Glomerular endothelial cell (primary cell): ENCODE results near the gene MTG1. TPM values are rescaled to one million over a fixed set of nuclear protein-coding genes. Genes with fewer than 3 reads are reported as not detected.

Source experiments
- DNase-seq: peaks from one replicate; pipeline ENCODE4 v3.0.0-alpha.2; 2011; ENCODE audit warnings: low read depth, low spot score; ENCODE audit errors: extremely low read depth
- total RNA-seq: library from RNA; depleted of rRNA; stranded (reverse); fragments of >200 nt; gene quantifications from 2 replicates; pipeline ENCODE4 v1.2.3, GENCODE V29; 2015

The MTG1 gene
- total RNA-seq, 1 donor from 2014 or later, result 44.5 TPM

GRCh38 chr10:133445751-133446708 is 52.1 kb downstream of the MTG1 start:
- no peak for DNase-seq

- no peak for DNase-seq
Measured at GRCh38 chr10:133446979-133447378, 53.0 kb downstream of the MTG1 start.

DNA sequence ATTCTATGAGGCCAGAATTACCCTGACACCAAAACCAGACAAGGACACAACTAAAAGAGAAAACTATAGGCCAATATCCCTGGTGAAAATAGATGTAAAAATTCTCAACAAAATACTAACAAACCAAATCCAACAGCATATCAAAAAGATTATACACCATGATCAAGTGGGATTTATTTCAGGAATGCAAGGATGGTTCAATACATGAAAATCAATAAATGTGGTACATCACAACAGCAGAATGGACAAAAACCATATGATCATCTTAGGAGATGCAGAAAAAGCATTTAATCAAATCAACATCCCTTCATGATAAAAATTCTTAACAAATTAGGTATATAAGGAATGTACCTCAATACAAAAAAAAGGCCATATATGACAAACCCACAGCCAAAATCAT is 54.2 kb downstream of the MTG1 start:
- DNase-seq, result no peak

- DNase-seq, result no peak
Measured at GRCh38 chr10:133451346-133451745, 57.4 kb downstream of the MTG1 start.

DNA sequence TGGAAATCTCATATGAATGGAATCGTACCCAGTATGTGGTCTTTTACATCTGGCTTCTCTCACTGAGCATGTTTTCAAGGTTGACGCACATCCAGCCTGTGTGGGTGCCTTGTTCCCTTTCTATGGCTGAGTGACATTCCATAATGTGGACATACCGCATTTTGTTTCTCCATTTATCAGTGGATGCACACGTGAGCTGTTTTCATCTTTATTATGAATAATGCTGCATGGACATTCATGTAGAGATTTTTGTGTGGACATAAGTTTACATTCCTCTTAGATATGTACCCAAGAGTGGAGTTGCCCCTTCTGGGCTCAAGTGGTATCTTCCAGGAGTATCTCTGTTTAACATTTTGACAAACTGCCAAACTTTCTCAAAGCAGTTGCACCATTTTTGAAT is 58.5 kb downstream of the MTG1 start:
- DNase-seq, result no peak

DNA sequence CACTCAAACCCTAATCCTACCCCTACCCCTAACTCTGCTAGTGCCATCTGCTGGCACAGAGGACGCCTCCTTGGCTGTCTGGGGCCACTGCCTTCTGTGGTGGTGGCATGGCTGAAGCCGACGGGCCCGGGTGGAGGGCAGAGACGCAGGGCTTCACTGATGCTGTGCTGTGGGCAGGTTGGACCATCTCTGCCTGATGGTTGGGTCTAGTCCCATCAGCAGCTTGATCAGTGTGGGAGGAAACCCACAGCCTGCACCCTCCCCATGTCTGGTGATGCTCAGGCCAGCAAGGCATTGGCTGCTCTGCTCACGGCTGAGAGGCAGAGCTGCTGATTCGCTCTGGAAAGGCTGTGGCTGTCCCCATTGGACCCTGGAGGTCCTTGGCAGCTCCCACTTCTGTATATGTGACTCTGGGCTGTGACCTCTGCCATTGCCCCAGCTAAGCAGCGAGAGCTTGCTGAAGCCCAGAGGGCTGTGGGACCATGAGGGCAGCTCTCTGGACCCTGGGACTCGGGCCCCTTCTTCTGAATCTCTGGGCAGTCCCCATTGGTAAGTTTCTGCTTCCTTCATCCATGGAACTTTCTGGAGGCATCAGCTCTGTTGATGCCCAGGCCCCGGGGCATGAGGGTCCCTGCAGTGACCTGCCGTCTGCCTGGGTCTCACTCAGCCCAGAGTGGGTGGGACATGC is 59.7 kb downstream of the MTG1 start, which contains the start of gene SCART1:
SCART1 (plus strand) TSS at position 430 of the 688 bp plus-strand sequence; CDS start at position 483, 53 bp downstream.
- DNase-seq, result no peak

DNA sequence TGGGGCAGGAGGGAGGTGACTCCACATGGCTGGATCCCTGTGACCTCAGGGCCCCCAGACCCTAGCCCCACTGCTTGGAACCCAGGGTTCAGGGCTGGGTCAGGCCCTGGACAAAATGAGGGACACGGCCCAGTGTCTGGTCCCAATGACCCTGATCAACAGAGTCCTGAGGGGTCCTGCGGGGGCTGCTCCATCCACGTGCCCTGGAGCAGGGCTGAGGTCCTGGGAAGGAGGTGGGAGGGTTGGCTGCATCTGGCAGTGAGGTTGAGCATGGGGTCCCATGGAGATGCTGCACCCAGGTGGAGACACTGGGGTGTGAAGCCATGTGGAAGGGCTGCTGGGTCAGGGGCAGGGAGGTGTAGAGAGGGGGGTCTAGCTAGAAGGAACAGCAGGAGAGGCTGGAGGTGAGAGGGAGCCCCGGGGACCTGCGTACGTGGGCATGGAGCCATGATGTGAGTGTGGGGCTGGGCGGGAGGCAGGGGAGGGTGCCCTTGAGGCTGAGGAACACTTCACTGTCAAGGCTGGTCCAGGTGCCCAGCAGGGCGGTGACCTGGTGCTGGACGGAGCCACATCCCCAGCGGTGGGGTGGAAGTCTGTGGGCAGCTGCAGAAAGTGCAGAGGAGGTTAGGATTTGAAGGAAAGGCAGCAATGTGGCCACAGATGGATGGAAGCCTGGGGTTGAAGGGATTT is 60.4 kb downstream of the MTG1 start:
- DNase-seq, result no peak

DNA sequence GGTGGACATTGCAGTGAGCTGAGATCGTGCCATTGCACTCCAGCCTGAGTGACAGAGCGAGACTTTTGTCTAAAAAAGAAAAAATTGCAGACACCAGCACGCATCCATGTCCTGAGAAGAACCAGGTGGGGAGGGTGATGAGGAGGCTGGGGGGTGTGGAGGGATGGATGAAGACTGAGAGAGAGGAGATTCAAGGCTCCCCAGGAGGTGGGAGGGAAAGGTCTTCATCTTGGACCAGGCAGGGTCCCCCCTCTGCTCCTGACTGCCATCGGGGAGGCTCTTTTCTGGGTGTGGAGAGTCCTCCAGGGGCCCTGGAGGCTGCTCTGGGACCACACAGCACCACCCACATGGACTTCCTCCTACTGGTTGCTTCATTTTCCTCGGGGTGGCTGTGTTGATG is 61.2 kb downstream of the MTG1 start:
- no peak for DNase-seq

DNA sequence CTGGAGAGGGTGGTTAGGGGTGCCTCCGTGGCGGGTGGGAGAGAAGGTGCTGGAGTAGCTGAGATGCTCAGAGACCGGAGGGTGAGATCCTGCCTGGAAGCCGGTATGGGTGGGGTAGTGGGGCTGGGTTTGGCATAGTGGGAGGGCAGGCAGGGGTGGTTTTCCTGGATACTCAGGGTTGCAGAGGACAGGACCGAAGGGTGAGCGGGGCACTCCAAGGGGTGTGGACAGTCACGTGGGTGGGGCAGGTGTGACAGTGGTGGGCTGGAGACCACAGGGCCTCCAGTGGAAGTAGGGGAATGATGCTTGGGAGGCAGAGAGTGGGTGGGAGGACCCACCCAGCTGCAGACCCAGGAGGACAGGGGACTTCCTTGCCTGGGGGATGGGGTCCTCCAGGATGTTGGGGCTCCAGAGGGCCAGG is 61.7 kb downstream of the MTG1 start:
- DNase-seq, result no peak

GRCh38 chr10:133456041-133456951 is 62.3 kb downstream of the MTG1 start:
- no peak for DNase-seq

GRCh38 chr10:133457100-133457841 is 63.3 kb downstream of the MTG1 start:
- DNase-seq, result no peak

DNA sequence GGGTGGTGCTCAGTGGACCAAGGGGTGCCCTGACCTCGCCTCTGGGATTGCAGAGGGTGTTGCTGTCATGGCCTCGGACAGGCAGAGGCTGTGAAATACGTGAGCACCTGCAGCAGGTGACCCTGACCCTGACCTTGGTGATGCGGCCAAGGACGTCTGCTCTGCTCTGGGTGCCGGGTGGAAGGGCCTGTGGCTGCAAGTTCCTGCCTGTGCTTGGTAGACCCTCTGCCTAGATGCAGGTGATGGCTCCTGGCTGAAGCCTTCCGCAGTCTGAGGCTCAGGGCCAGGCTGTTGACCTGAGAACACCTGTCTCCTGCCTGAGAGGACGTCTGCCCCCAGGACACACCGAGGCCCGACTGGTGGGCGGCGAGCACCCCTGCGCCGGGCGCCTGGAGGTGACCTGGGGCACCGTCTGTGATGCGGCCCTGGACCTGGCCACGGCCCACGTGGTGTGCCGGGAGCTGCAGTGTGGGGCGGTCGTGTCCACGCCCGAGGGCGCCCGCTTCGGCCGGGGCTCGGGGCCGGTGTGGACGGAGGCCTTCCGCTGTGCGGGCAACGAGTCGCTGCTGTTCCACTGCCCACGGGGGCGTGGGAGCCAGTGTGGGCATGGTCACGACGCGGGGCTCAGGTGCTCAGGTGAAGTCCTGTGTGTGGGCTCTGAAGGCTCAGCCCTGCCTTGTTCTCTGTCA is 64.2 kb downstream of the MTG1 start:
- DNase-seq, result no peak

- no peak for DNase-seq
Measured at GRCh38 chr10:133458710-133459453, 64.9 kb downstream of the MTG1 start.

GRCh38 chr10:133459454-133460207 is 65.7 kb downstream of the MTG1 start:
- DNase-seq, result no peak

GRCh38 chr10:133460208-133460769 is 66.3 kb downstream of the MTG1 start:
- no peak for DNase-seq

- DNase-seq, result no peak
Measured at GRCh38 chr10:133461027-133461426, 67.1 kb downstream of the MTG1 start.

DNA sequence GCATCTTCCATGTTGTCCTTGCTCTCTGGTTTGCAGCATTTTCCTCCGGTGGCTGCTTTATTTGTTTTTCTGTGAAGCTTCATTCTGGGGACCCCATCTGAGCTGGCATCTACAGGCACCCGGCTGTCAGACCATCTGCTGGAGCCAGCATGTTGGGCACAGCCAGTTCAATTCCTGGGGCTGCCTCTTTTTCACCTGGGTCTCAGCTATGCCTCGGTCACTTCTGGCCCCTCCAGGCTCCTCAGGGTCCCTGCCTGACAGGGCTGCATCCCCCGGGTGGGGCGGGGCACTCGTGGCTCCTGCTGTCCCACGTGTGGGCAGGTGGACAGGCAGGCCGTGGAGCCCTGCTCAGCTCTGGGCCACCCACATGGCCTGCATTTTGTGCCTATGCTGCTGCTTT is 67.9 kb downstream of the MTG1 start:
- DNase-seq, result no peak
